HG02885 (cell line): ENCODE results near the gene GRAPL.
"Not testable (repeated sequence)": the region's sequence is repeated elsewhere in the genome, so short reads cannot be mapped to it uniquely, and the experiment has no call there.

Experiments used
- ATAC-seq: cut with Tn5 transposase; IDR thresholded peaks from one replicate; pipeline ENCODE4 v1.9.1; 2021; ENCODE audit warnings: mild to moderate bottlenecking; ENCODE audit not compliant: unreplicated experiment, poor library complexity

Gene GRAPL

GRCh38 chr17:19187883-19188869 is 60.8 kb downstream of the GRAPL start:
- peak; percentile 47 for ATAC-seq

DNA sequence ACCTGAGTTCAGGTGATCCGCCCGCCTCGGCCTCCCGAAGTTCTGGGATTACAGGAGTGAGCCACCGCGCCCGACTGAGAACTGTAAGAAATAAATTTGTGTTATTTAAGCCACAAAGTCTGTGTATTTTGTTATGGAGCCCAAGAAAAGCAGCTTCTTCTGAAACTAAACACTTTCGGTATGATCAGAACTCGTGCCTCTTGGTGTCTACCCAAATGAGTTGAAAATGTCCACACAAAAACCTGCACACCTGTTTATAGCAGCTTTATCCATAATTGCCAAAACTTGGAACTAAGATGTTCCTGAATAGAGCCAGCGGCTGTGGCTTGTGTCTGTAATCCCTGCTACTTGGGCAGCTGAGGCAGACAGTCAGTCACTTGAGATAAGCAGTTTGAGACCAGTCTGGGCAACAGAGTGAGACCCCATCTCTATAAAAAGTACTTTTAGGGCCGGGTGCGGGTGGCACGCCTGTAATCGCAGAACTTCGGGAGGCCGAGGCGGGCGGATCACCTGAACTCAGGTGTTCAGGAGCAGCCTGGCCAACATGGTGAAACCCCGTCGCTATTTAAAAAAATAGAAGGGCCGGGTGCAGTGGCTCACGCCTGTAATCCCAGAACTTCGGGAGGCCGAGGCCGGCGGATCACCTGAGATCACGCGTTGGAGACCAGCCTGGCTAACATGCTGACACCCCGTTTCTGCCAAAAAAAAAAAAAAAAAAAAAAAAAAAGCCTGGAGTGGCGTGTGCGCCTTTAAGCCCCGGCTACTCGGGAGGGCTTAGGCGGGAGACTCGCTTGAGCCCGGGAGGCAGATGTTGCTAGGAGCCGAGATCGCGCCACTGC is 61.7 kb downstream of the GRAPL start:
- peak; percentile 51 for ATAC-seq

DNA sequence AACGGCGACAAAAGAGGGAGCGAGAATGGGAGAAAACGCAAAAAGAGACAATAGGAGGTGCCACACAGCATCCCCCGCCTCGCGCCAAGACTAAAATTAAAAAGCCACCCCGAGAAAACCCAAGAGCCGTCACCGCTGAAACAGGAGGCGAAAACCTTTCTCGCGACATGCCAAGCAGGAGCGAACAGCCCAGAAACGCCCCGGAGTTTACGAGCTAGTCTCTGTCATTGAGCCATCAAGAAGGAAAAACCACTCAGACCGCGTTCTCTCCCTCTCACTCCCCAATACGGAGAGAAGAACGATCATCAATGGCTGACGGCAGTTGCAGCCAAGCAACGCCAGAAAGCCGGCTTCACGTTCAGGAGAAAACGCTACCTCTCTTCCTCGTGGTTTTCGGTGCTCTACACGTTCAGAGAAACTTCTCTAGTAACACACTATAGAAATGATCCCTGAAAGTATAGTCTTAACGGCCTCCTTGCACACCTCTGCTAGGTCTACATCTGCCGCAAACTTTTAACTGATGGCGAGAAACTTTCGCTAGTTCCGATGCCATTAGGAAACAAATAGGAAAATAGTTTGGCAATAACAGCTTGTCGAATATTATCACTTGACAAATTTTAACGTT is 62.5 kb downstream of the GRAPL start:
- not testable (repeated sequence) for ATAC-seq

GRCh38 chr17:19196382-19197204 is 69.2 kb downstream of the GRAPL start:
- peak; percentile 95 for ATAC-seq

- peak; percentile 79 for ATAC-seq
Observed at GRCh38 chr17:19202448-19202847, 75.1 kb downstream of the GRAPL start.

GRCh38 chr17:19203429-19203828 is 76.0 kb downstream of the GRAPL start:
- not testable (repeated sequence) for ATAC-seq
